IPS-18c (cell line): ENCODE results near the gene LCOR.
"Not testable (repeated sequence)": the region's sequence is repeated elsewhere in the genome, so short reads cannot be mapped to it uniquely, and the experiment has no call there.

Experiments
- H3K4me3 ChIP-seq: 2 replicates; pipeline ENCODE4 v1.7.0; 2013; ENCODE audit warnings: low read depth, mild to moderate bottlenecking, low read length, moderate library complexity; ENCODE audit not compliant: insufficient read depth
- H3K9me3 ChIP-seq: one replicate; pipeline ENCODE4 v1.6.1; 2013; ENCODE audit warnings: mild to moderate bottlenecking, low read length, moderate library complexity; ENCODE audit not compliant: control insufficient read depth, insufficient read depth

The LCOR gene

GRCh38 chr10:97025613-97026242, 193.6 kb downstream of the LCOR start:
- no peaks in the 10 kb centered on the region for H3K9me3 ChIP-seq

GRCh38 chr10:97028126-97028831, 196.2 kb downstream of the LCOR start:
- Histone ChIP-seq H3K9me3 (no peaks in the 10 kb centered on the region), H3K4me3 (no peak overlapping the region)

More at GRCh38 chr10:97025613-97026242, 193.6 kb downstream of the LCOR start:
- H3K4me3 ChIP-seq = no peak overlapping the region

GRCh38 chr10:97028832-97029178, 196.7 kb downstream of the LCOR start:
- H3K4me3 ChIP-seq = no peak overlapping the region
- no peaks in the 10 kb centered on the region for H3K9me3 ChIP-seq

- Histone ChIP-seq H3K4me3 (no peak overlapping the region), H3K9me3 (no peaks in the 10 kb centered on the region)
Observed at GRCh38 chr10:97029271-97029670, 197.2 kb downstream of the LCOR start.

- H3K4me3 ChIP-seq = no peak overlapping the region
Observed at GRCh38 chr10:97030894-97031293, 198.8 kb downstream of the LCOR start.

GRCh38 chr10:97031459-97031858, 199.4 kb downstream of the LCOR start:
- H3K4me3 ChIP-seq = no peak overlapping the region
- H3K9me3 ChIP-seq = no peaks in the 10 kb centered on the region

More at GRCh38 chr10:97030894-97031293, 198.8 kb downstream of the LCOR start:
- H3K9me3 ChIP-seq = no peaks in the 10 kb centered on the region

- H3K9me3 ChIP-seq = no peaks in the 10 kb centered on the region
- no peak overlapping the region for H3K4me3 ChIP-seq
Observed at GRCh38 chr10:97032624-97033023, 200.5 kb downstream of the LCOR start.

- not testable (repeated sequence) for H3K4me3 ChIP-seq, H3K9me3 ChIP-seq
Observed at GRCh38 chr10:97033841-97034240, 201.7 kb downstream of the LCOR start.

GRCh38 chr10:97034301-97034700, 202.2 kb downstream of the LCOR start:
- no peak overlapping the region for H3K4me3 ChIP-seq
- H3K9me3 ChIP-seq = no peaks in the 10 kb centered on the region

GRCh38 chr10:97034958-97035769, 203.1 kb downstream of the LCOR start:
- Histone ChIP-seq H3K4me3 (no peak overlapping the region), H3K9me3 (no peaks in the 10 kb centered on the region)

- Histone ChIP-seq H3K4me3 (no peak overlapping the region), H3K9me3 (no peaks in the 10 kb centered on the region)
Observed at GRCh38 chr10:97037365-97038361, 205.6 kb downstream of the LCOR start.

- H3K9me3 ChIP-seq = no peaks in the 10 kb centered on the region
- no peak overlapping the region for H3K4me3 ChIP-seq
Observed at GRCh38 chr10:97038688-97039087, 206.6 kb downstream of the LCOR start.

GRCh38 chr10:97039538-97040247, 207.6 kb downstream of the LCOR start:
- Histone ChIP-seq H3K4me3 (no peak overlapping the region), H3K9me3 (no peaks in the 10 kb centered on the region)

GRCh38 chr10:97040248-97040584, 208.1 kb downstream of the LCOR start:
- H3K4me3 ChIP-seq = no peak overlapping the region

GRCh38 chr10:97040706-97041105, 208.6 kb downstream of the LCOR start:
- Histone ChIP-seq H3K9me3 (no peaks in the 10 kb centered on the region), H3K4me3 (no peak overlapping the region)

More at GRCh38 chr10:97040248-97040584, 208.1 kb downstream of the LCOR start:
- no peaks in the 10 kb centered on the region for H3K9me3 ChIP-seq

- no peak overlapping the region for H3K4me3 ChIP-seq
- H3K9me3 ChIP-seq = no peaks in the 10 kb centered on the region
Observed at GRCh38 chr10:97042081-97042480, 210.0 kb downstream of the LCOR start.
